Stimulated activated CD8-positive, alpha-beta memory T cell treated with anti-CD3 and anti-CD28 coated beads, Interleukin-4, amount 100 ng/mL, for 1 hour (primary cell): ENCODE data around the gene RBM5.

ENCODE experiments used
- DNase-seq, 2 donors: peaks; one replicate each; pipeline ENCODE4 v3.0.0-alpha.2; 2020; ENCODE audit warnings: low read depth in 2 of 2, low spot score in 1 of 2

RBM5 gene

DNA sequence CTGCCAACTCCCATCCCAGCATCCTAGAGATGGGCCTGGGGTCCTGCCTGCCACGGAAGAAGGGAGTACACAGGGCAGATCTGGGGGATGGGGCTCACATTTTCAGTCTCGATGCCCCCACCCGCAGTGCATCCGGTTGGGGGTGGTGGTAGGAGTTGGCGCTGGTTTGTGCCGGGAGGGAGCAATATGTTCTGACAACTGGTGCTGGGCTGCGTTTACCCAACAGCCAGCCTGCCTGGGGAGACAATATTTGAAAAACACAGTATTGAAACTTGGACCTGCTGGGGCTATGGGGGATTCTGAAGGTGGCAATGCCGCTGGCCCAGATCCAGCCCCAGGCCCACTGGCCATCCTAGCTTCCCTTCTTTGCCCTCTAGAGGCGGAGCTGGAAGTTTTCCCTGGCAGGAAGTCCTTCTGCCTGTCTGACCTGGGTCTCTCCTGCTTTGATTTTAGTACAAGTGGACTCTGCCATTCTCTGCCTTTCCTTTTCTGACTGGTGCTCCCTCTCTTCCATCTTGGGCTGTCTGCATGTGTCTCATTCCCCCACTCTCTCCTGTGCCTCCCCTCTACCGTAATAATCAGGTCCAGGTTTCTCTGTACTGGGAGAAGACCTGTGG is 69.9 kb downstream of the RBM5 start:
- no peak for DNase-seq

GRCh38 chr3:50160561-50160983 is 71.9 kb downstream of the RBM5 start:
- DNase-seq = no peak

DNA sequence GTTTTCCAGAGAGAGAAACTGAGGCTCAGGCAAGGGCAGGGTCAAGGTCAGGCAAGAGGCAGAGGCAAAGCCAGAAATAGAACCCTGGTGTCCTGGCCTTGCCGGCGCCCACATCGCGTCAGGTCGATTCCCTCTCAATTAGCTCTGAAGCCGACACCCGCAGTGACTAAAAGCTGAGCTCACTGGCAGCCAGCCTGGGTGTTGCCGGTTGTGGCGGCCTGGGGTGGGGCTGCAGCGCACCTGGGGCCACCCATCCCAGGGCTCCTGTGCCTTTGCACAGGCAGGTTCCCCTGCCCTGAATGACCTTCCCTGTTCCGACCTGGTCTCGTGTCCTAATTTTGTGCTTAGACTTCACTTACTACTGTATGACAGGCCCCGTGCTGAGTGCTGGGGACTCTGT is 72.6 kb downstream of the RBM5 start:
- no peak for DNase-seq

DNA sequence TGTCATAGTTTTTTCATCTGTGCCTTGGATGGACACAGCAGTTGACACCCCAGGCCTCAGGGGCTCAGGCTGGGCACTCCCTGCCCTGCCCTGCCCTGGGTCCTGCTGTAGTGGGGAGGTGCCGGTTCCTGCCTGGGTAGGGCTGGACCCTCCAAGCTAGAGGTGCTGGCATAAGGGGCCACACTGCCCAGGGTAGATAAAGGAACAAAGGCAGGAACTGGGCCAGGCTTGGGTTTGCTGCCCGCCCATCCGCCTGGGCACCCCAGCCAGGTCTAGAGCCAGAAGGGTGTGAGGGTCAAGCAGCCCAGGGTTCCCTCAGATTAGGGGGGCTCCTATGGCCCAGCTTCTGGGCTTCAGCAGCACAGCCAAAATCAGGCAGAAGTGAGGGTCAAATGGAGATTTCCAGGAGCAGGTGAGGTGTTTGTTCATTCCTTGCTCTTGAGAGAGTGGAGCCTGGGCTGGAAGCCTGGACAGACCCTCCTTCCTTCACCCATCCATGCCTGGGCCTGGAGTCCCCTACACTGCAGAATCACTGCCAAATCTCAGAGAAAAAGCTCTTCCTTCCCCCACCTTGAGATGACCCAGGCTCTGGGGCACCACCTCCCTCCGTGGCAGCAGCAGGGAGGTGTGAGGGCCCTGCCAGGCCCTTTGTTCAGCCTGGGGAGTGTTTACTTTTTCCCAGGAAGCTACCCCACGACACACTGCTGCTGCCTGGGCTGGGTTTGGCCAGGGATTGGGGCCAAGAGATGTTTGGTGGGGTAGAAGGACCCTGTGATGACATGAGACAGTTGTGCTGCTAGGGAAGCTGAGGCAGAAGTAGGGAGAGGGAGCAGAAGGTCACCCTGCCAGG is 73.5 kb downstream of the RBM5 start:
- no peak for DNase-seq

- no peak for DNase-seq
Observed at GRCh38 chr3:50163572-50164455, 75.1 kb downstream of the RBM5 start.

DNA sequence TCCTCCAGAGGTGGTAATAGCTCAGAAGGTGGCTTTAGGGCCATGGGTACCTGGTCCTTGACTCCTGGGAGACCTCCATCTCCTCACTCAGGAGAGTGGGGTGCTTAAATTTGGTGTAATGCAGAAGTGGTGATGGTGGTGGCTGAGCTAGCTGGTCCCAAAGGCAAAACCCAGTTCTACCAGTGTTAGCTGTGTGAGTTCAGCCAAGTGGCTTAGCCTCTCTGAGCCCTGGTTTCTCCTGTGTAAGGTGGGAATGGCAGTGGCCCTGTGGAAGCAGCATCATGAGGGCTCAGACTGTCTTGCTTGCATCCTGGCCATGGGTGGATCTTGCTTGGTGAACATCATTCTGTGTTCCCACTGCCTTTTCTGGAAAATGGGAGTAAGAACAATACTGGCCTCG is 75.8 kb downstream of the RBM5 start:
- no peak for DNase-seq

- DNase-seq = no peak
Observed at GRCh38 chr3:50164984-50165909, 76.5 kb downstream of the RBM5 start.

DNA sequence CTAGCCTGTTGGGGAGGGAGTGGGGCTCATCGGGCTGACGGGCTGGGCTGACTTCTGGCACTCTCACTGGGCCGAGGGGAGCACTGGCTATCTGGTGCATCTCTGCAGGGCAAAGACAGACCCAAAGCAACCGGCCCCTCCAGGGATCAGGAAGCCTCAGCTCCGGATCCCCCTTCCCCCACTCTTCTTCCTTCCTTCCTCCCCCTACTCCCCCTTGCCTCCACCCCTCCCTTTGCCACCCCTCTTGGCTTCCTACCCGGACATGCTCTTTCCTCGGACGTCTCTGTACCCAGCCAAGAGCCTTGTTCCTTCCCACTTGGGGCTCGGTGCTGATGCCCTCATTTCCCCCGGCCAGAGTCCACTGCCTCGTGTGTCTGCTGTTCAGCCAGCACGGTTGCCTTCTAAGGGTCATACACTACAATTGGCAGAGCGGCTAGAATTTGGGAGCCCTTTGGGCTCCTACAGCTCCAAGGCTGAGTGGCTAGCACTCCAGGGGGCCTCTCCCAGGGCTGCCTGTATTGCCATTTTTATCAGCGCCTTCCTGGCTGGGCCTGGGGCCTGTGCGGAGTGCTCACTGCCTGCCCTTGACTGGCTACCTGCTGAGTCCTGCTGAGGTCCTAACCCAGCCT is 77.3 kb downstream of the RBM5 start:
- no peak for DNase-seq

DNA sequence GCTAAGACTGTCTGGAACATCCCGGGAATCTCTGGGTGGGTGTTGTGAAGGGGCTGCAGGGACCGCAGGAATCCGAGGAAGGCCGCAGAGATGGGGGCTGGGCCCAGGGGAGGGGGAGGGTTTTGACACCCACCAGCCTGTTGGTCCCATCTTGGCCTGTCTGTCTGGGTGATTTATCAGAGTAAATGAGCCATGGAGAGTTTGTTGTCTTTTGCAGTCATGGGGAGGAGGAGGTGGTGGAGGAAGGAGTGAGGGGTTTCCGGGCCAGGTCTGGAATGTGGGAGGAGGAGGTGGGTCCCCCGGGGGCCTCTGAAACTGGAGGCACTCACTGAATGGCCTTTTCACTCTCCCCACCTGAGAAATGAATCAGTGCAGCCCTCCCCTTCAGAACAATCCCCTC is 77.9 kb downstream of the RBM5 start:
- DNase-seq = no peak

DNA sequence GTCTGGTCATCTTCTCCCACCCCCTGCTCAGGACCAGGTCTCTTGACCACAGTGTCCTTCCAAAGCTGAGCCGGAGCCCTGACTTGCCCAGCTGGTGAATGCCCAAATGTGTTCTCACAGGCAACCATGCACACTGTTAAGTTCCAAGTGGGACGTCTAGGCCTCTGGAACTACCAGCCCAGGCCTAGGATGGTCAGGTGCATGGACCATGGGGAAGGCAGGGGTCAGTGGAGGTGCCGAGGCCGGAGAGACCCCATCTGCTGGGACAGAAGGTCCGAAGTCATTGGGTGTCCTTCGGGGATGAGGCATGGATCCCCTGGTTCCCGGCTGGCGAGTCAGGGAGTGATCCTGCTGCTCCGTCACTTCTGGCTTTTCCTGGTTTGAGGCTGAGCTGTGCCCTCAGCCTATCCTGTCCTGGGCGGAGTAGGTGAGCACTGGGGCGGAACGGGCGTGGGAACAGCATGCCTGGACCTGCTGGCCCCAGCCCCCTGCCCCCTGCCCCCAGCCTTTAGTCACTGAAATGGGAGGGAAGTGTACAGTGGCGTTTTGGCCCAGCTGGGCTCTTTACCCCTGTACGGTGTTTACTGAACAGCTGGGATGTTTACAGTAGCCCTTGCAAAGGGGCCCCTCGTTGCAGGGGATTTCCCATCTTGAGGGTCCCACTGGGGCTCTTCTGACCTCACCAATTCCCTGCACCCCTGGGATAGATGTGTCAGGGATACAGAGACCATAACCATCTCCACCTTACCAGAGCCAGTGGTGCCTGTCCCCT is 78.5 kb downstream of the RBM5 start:
- DNase-seq = no peak

- no peak for DNase-seq
Observed at GRCh38 chr3:50167841-50168209, 79.1 kb downstream of the RBM5 start.

GRCh38 chr3:50168388-50168787 is 79.7 kb downstream of the RBM5 start:
- DNase-seq = no peak
